Measurements from ENCODE around the gene UFSP1.
"Not testable (repeated sequence)": the region's sequence is repeated elsewhere in the genome, so short reads cannot be mapped to it uniquely, and the experiment has no call there.

Gene UFSP1

GRCh38 chr7:100888988-100889750 lies at the start of gene UFSP1:
Gene UFSP1, minus strand, starts transcription at chr7:100889715. Its CDS starts 444 bp downstream, at chr7:100889271.
- DNase-seq (ENCODE audit: low spot score): no peak

GRCh38 chr7:100936167-100936566 lies 46.7 kb upstream of the UFSP1 start:
- not testable (repeated sequence) for DNase-seq (ENCODE audit: low spot score)

- not testable (repeated sequence) for DNase-seq (ENCODE audit: low spot score)
Observed at GRCh38 chr7:100935381-100935780, 45.9 kb upstream of the UFSP1 start.

- DNase-seq (ENCODE audit: low spot score): no peak
Observed at GRCh38 chr7:100933734-100934133, 44.2 kb upstream of the UFSP1 start.

- DNase-seq (ENCODE audit: low spot score): no peak
Observed at GRCh38 chr7:100929808-100930174, 40.3 kb upstream of the UFSP1 start.

GRCh38 chr7:100923616-100924015 lies 34.1 kb upstream of the UFSP1 start:
- DNase-seq (ENCODE audit: low spot score): not testable (repeated sequence)

GRCh38 chr7:100921039-100921438 lies 31.5 kb upstream of the UFSP1 start:
- DNase-seq (ENCODE audit: low spot score): no peak

- not testable (repeated sequence) for DNase-seq (ENCODE audit: low spot score)
Observed at GRCh38 chr7:100919779-100920437, 30.4 kb upstream of the UFSP1 start.

- DNase-seq (ENCODE audit: low spot score): not testable (repeated sequence)
Observed at GRCh38 chr7:100919335-100919734, 29.8 kb upstream of the UFSP1 start.

- no peak for DNase-seq (ENCODE audit: low spot score)
Observed at GRCh38 chr7:100914879-100915447, 25.4 kb upstream of the UFSP1 start.

- no peak for DNase-seq (ENCODE audit: low spot score)
Observed at GRCh38 chr7:100914208-100914878, 24.8 kb upstream of the UFSP1 start.

- no peak for DNase-seq (ENCODE audit: low spot score)
Observed at GRCh38 chr7:100911484-100911883, 22.0 kb upstream of the UFSP1 start.

GRCh38 chr7:100910443-100910842 lies 20.9 kb upstream of the UFSP1 start:
- not testable (repeated sequence) for DNase-seq (ENCODE audit: low spot score)

- no peak for DNase-seq (ENCODE audit: low spot score)
Observed at GRCh38 chr7:100908512-100908911, 19.0 kb upstream of the UFSP1 start.

GRCh38 chr7:100902638-100903037 lies 13.1 kb upstream of the UFSP1 start:
- DNase-seq (ENCODE audit: low spot score): no peak

- DNase-seq (ENCODE audit: low spot score): no peak
Observed at GRCh38 chr7:100901921-100902332, 12.4 kb upstream of the UFSP1 start.

- no peak for DNase-seq (ENCODE audit: low spot score)
Observed at GRCh38 chr7:100900978-100901377, 11.5 kb upstream of the UFSP1 start.

- DNase-seq (ENCODE audit: low spot score): no peak
Observed at GRCh38 chr7:100899432-100899831, 9.9 kb upstream of the UFSP1 start.

GRCh38 chr7:100897772-100898454 lies 8.4 kb upstream of the UFSP1 start:
- DNase-seq (ENCODE audit: low spot score): no peak

GRCh38 chr7:100896732-100897608 lies 7.5 kb upstream of the UFSP1 start:
- peak; percentile 67 for DNase-seq (ENCODE audit: low spot score)

Data from CD4-positive, alpha-beta T cell treated with Interleukin-15 for 4 hours (primary cell).